ENCODE measurements around the gene NCS1.
A peak's percentile ranks its signal among the peaks of the same experiment; 100 is the strongest.

Gene NCS1

DNA sequence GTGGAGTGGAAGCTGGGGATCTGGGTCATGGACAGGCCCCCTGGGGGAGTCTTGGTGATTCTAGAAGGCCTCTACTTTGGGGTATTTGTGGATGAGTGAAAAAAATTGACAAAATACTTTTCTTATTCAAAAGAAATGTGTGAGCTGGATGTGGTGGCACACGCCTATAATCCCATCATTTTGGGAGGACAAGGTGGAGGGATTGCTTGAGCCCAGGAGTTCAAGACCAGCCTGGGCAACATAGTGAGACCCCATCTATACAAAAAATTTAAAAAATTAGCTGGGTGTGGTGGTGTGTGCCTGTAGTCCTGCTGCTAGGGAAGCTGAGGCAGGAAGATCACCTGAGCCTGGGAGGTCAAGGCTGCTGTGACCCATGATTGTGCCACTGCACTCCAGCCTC lies 6.6 kb upstream of the NCS1 start:
- H3K27me3 ChIP-seq (ENCODE audit: control insufficient read depth, insufficient read depth, low read length): peaks cover 2% of the 10 kb centered on the region
- H3K27ac ChIP-seq (ENCODE audit: low read length): no peak overlapping the region
- H3K9me3 ChIP-seq (ENCODE audit: control insufficient read depth, low read depth, low read length): no peaks in the 10 kb centered on the region
- no peaks in the 10 kb centered on the region for H3K36me3 ChIP-seq (ENCODE audit: control insufficient read depth, low read depth, low read length)
- no peak overlapping the region for H3K4me3 ChIP-seq (ENCODE audit: low read length)
- H3K9ac ChIP-seq (ENCODE audit: low read length): no peak overlapping the region
- H3K4me1 ChIP-seq (ENCODE audit: control insufficient read depth, low read depth, low read length): no peaks in the 10 kb centered on the region

DNA sequence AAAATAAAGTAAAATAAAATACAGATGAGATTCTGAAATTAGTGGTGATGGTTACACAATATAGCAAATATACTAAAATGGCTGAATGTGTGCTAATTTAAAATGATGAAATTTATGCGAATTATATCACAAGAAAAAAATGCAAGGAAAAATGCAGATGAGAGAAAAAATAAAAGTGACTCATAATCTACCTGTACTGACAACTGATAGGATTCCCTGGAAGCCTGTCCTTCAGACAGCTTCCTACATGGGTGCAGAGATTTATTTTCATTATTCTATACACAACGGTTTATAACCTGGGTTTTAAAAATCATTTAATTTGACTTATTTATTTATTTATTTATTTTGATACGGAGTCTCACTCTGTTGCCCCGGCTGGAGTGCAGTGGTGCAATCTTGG lies 5.8 kb upstream of the NCS1 start:
- H3K4me3 ChIP-seq (ENCODE audit: low read length): no peak overlapping the region
- H3K9ac ChIP-seq (ENCODE audit: low read length): no peak overlapping the region
- H3K27ac ChIP-seq (ENCODE audit: low read length): no peak overlapping the region
- peaks cover 10% of the 10 kb centered on the region for H3K27me3 ChIP-seq (ENCODE audit: control insufficient read depth, insufficient read depth, low read length)
- no peaks in the 10 kb centered on the region for H3K36me3 ChIP-seq (ENCODE audit: control insufficient read depth, low read depth, low read length)
- no peaks in the 10 kb centered on the region for H3K9me3 ChIP-seq (ENCODE audit: control insufficient read depth, low read depth, low read length)
- H3K4me1 ChIP-seq (ENCODE audit: control insufficient read depth, low read depth, low read length): no peaks in the 10 kb centered on the region

DNA sequence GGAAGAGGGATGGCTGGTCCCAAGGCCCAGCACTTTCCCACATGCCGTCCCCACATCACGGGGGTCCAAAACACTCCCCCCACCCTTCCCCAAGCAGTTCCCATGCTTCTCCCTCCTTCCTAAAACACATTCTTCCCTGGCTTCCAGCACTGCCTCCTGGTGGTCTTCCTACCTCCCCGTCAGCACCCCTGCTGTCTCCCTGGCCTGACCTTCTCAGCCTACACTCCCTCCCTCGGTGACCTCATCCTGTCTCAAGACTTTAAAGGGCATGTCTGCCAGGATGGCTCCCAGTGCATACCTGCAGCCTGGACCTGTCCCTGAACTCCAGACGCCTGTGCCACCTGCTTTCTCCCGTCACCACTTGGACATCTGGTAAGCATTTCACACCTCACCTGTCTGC lies 4.3 kb upstream of the NCS1 start:
- Histone ChIP-seq H3K9ac (ENCODE audit: low read length) (no peak overlapping the region), H3K9me3 (ENCODE audit: control insufficient read depth, low read depth, low read length) (no peaks in the 10 kb centered on the region), H3K27ac (ENCODE audit: low read length) (no peak overlapping the region), H3K4me3 (ENCODE audit: low read length) (no peak overlapping the region), H3K36me3 (ENCODE audit: control insufficient read depth, low read depth, low read length) (no peaks in the 10 kb centered on the region), H3K4me1 (ENCODE audit: control insufficient read depth, low read depth, low read length) (no peaks in the 10 kb centered on the region), H3K27me3 (ENCODE audit: control insufficient read depth, insufficient read depth, low read length) (peaks cover 15% of the 10 kb centered on the region)

DNA sequence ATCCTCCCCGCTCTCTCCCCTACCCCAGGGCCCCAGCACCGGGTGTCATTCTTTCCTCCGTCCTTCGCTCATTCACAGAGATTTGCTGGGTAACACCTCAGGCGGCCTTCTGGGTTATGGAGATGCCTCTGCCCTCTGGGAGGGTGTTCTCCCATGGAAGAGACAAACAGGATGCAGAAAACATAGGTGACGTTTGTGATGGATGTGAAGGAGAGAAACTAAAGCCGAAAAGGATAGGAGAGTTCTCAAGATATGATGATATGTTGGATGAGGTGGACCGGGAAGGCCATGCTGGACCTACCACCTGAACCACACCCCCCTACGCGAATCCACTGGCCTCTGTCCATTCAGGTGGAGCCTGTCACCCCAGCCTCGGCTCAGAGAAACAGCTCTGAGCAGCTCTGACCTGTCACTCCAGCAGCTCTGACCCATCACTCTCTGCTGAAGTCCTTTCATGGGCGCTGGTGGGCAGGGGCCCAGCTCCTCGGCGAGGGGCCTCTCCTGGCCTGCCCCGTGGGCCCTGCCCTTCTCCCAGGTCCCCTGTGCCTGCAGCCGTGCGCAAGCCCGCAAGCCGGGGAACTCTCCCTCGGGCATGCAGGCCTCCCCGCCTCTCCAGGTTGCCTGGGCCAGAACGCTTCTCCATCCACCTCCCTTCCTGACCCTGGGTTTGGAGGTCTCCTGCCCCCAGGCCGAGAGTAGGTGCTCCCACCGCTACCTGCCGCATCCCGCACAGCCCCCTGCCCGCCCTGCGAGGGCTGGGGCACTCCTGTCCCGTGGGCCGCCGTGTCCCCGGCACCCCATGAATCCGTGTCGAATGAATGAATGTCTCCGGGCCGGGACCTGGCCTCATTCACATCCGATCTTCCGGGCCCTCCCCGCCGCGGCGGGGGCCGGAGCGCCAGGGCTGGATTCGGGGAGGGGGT lies 717 bp upstream of the NCS1 start:
- Histone ChIP-seq H3K4me1 (ENCODE audit: control insufficient read depth, low read depth, low read length) (no peaks in the 10 kb centered on the region), H3K27me3 (ENCODE audit: control insufficient read depth, insufficient read depth, low read length) (peaks cover 15% of the 10 kb centered on the region), H3K9me3 (ENCODE audit: control insufficient read depth, low read depth, low read length) (no peaks in the 10 kb centered on the region), H3K9ac (ENCODE audit: low read length) (no peak overlapping the region), H3K4me3 (ENCODE audit: low read length) (peak overlapping the region; percentile 57), H3K36me3 (ENCODE audit: control insufficient read depth, low read depth, low read length) (no peaks in the 10 kb centered on the region), H3K27ac (ENCODE audit: low read length) (no peak overlapping the region)

DNA sequence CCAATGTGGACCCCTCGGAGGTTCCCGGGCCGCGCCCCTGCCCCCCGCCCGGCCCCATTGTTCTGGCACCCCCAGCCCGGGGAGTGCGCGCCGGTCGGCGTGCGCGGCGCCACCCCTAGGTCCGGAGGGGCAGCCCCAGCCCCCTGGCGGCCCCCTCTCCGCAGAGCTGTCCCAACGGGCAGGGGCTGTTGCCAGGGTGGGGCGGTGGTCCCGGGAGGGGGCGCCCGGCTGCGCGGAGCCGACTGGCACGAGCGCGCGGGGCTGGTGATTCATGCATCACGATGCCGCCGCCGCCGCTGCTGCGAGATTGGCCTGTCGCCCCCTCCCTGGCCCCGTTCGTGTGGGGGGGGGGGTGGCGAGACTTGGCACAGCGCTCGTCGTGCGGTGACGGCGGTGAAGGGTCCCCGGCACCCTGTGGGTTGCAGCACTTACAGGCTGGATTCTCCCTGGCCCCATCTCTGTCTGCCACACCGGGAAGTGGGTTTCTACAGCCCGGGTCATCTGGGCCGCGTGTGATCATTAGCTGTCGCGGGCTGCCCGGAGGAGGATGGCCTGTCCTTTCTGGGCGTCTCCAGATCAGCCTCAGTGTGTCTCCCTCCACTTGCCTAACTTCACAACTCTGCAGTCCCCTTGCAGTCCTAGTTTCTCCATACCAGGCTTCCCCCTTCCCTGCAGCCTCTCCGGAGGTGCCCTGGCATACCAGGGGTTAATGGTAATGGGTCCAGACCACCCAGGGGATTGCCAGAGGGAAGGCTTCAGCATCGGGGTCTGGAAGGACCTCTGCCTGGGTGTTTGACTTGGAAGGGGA lies 858 bp downstream of the NCS1 start:
- no peaks in the 10 kb centered on the region for H3K9me3 ChIP-seq (ENCODE audit: control insufficient read depth, low read depth, low read length)
- H3K4me3 ChIP-seq (ENCODE audit: low read length): peak overlapping the region; percentile 58
- no peak overlapping the region for H3K27ac ChIP-seq (ENCODE audit: low read length)
- no peaks in the 10 kb centered on the region for H3K36me3 ChIP-seq (ENCODE audit: control insufficient read depth, low read depth, low read length)
- H3K27me3 ChIP-seq (ENCODE audit: control insufficient read depth, insufficient read depth, low read length): peaks cover 15% of the 10 kb centered on the region
- no peaks in the 10 kb centered on the region for H3K4me1 ChIP-seq (ENCODE audit: control insufficient read depth, low read depth, low read length)
- H3K9ac ChIP-seq (ENCODE audit: low read length): peak overlapping the region; percentile 17

DNA sequence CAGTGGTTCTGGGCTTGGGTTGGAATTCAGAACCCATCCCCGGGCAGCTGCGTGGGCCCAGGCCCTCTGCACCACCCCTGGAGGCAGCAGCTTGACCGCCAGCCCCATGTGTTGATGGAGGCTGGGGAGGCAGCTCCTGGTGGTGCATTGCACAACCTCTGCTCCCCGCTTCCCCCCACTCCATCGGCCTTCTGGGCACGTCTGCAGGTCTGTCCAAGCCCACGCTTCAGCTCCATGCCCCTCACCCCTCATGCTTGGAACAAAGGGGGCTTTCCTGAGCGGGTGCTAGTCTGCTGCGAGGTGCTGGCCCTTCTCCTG lies 1.4 kb downstream of the NCS1 start:
- H3K4me3 ChIP-seq (ENCODE audit: low read length): peak overlapping the region; percentile 58
- H3K27ac ChIP-seq (ENCODE audit: low read length): no peak overlapping the region
- peaks cover 15% of the 10 kb centered on the region for H3K27me3 ChIP-seq (ENCODE audit: control insufficient read depth, insufficient read depth, low read length)
- no peaks in the 10 kb centered on the region for H3K9me3 ChIP-seq (ENCODE audit: control insufficient read depth, low read depth, low read length)
- H3K36me3 ChIP-seq (ENCODE audit: control insufficient read depth, low read depth, low read length): no peaks in the 10 kb centered on the region
- no peaks in the 10 kb centered on the region for H3K4me1 ChIP-seq (ENCODE audit: control insufficient read depth, low read depth, low read length)
- no peak overlapping the region for H3K9ac ChIP-seq (ENCODE audit: low read length)

DNA sequence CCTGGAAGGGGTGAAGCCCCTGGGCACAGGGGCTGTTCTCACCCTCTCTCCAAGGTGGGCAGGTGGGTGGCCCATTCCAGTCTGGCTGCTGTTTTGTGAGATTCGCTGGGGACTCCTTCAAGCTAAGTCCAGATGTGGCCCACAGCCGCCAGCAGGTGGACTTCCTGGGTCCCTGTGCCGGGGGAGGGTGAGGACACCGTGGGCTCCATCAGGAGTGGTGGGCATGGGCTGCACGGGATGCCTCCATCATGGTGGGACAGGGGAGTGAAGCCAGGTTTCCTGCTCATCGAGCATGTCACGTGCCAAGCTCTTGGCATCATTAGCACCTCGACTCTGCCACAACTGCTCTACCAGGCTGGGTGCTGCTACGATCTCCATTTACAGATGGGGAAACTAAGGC lies 1.8 kb downstream of the NCS1 start:
- H3K4me3 ChIP-seq (ENCODE audit: low read length): no peak overlapping the region
- H3K9ac ChIP-seq (ENCODE audit: low read length): no peak overlapping the region
- H3K4me1 ChIP-seq (ENCODE audit: control insufficient read depth, low read depth, low read length): no peaks in the 10 kb centered on the region
- H3K27ac ChIP-seq (ENCODE audit: low read length): no peak overlapping the region
- peaks cover 15% of the 10 kb centered on the region for H3K27me3 ChIP-seq (ENCODE audit: control insufficient read depth, insufficient read depth, low read length)
- H3K36me3 ChIP-seq (ENCODE audit: control insufficient read depth, low read depth, low read length): no peaks in the 10 kb centered on the region
- H3K9me3 ChIP-seq (ENCODE audit: control insufficient read depth, low read depth, low read length): no peaks in the 10 kb centered on the region

DNA sequence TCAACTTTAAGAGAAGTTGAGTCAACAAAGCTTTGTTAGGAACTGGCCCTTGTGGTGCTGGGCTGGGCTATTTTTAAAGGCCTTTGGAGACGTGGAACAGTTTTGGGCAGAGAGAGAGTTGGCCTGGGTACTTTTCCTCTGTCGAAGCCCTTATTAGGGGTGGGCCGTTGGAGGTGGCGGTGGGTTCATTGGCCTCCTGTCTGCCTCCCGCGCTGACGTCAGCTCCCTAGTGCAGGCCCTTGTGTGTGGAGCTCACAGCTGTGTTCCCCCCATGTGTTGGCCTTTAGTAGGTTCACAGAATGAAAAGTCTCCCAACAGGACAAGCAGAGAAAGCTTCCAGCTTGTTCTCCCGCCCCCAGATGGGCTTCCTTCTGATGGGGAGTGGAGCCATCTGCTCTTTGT lies 2.7 kb downstream of the NCS1 start:
- Histone ChIP-seq H3K9ac (ENCODE audit: low read length) (no peak overlapping the region), H3K4me3 (ENCODE audit: low read length) (no peak overlapping the region), H3K4me1 (ENCODE audit: control insufficient read depth, low read depth, low read length) (no peaks in the 10 kb centered on the region), H3K36me3 (ENCODE audit: control insufficient read depth, low read depth, low read length) (no peaks in the 10 kb centered on the region), H3K9me3 (ENCODE audit: control insufficient read depth, low read depth, low read length) (no peaks in the 10 kb centered on the region), H3K27ac (ENCODE audit: low read length) (no peak overlapping the region), H3K27me3 (ENCODE audit: control insufficient read depth, insufficient read depth, low read length) (peaks cover 15% of the 10 kb centered on the region)

DNA sequence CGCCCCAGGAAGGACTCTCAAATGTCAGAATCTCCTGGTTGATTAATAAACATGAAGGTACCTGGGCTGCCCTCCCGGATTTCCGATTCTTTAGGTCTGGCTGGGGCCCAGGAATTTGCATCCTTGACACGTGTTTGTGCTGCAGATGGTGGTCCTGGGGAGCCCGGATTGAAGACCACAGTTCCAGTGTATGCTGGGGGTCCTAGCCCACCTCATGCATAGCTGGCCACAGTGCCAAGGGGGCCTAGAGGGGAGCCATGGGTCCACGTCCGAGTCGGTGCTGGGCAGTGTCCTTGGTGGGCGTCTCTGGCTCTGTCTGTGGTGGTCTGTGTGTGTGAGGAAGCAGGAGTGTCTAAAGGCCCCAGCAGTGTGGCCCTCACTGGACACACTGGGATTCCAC lies 3.2 kb downstream of the NCS1 start:
- Histone ChIP-seq H3K9ac (ENCODE audit: low read length) (no peak overlapping the region), H3K27me3 (ENCODE audit: control insufficient read depth, insufficient read depth, low read length) (peaks cover 15% of the 10 kb centered on the region), H3K27ac (ENCODE audit: low read length) (no peak overlapping the region), H3K36me3 (ENCODE audit: control insufficient read depth, low read depth, low read length) (no peaks in the 10 kb centered on the region), H3K4me3 (ENCODE audit: low read length) (no peak overlapping the region), H3K9me3 (ENCODE audit: control insufficient read depth, low read depth, low read length) (no peaks in the 10 kb centered on the region), H3K4me1 (ENCODE audit: control insufficient read depth, low read depth, low read length) (no peaks in the 10 kb centered on the region)

DNA sequence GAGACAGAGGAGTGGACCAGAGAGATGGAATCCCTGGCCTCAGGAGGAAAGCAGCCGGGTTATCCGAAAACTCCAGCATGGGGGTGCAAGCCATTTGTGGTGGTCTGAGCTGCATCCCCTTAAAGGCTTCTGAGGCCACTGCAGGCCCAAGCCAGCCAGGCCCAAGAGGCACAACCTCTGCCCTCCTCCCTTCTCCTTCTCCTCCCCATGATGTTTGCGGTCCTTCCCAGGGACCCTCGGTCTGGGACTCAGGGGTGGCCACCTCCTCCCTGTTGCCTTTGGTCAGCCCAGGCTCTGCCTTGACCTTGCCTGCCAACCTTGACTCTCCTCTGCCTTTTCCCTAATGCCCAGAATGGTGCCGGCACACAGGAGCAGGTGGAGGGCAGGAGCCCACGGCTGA lies 4.6 kb downstream of the NCS1 start:
- no peaks in the 10 kb centered on the region for H3K9me3 ChIP-seq (ENCODE audit: control insufficient read depth, low read depth, low read length)
- no peak overlapping the region for H3K4me3 ChIP-seq (ENCODE audit: low read length)
- H3K4me1 ChIP-seq (ENCODE audit: control insufficient read depth, low read depth, low read length): no peaks in the 10 kb centered on the region
- no peak overlapping the region for H3K27ac ChIP-seq (ENCODE audit: low read length)
- H3K27me3 ChIP-seq (ENCODE audit: control insufficient read depth, insufficient read depth, low read length): peaks cover 2% of the 10 kb centered on the region
- no peak overlapping the region for H3K9ac ChIP-seq (ENCODE audit: low read length)
- no peaks in the 10 kb centered on the region for H3K36me3 ChIP-seq (ENCODE audit: control insufficient read depth, low read depth, low read length)

DNA sequence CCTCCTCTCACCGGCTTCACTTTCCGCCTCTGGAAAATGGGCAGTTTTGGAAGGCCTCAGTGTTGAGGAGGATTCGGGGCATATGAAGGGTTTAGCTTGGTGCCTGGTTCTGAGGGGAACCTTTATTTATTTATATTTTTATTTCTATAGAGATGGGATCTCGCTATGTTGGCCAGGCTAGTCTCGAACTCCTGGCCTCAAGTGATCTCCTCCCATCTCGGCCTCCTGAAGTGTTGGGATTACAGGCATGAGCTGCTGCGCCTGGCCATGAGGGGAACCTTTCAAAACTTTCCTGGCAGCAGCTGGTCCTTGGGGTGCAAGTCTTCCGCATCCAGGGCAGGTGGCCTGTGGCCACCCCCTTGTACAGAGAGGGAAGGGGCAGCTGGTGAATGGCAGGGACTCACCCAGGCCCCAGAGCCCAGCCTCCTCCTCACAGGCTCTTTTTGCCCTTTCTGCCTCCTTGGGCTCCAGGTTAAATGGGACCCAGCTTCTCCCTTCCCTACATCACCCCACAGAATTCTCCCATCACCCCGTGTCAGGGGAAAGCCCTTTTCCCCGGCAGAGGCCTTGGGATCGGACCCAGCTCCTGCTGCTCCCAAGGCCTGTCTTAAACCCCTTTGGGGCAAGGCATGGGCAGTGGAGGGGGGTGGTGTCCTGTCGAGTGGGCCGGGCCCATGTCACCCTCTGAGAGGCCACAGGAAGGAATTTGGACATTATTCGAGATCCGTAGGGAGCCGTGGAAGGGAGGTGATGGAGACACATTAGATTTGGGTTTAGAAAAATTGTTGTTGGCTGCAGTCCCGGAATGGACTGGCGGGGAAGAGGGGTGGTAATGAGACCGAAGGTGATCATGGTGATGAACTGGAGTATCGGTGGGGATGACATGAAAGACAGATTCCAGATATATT lies 5.9 kb downstream of the NCS1 start:
- H3K27me3 ChIP-seq (ENCODE audit: control insufficient read depth, insufficient read depth, low read length): no peaks in the 10 kb centered on the region
- no peak overlapping the region for H3K4me3 ChIP-seq (ENCODE audit: low read length)
- no peaks in the 10 kb centered on the region for H3K36me3 ChIP-seq (ENCODE audit: control insufficient read depth, low read depth, low read length)
- no peak overlapping the region for H3K27ac ChIP-seq (ENCODE audit: low read length)
- no peak overlapping the region for H3K9ac ChIP-seq (ENCODE audit: low read length)
- no peaks in the 10 kb centered on the region for H3K9me3 ChIP-seq (ENCODE audit: control insufficient read depth, low read depth, low read length)
- H3K4me1 ChIP-seq (ENCODE audit: control insufficient read depth, low read depth, low read length): peaks cover 7% of the 10 kb centered on the region

Measured in iPS-18a (cell line).